Tibial nerve (tissue), 4 donors: ENCODE measurements around the gene STAM2.

ENCODE experiments used
- EP300 ChIP-seq, 2 donors: sonication (generic); formaldehyde crosslinking; IDR thresholded peaks; one replicate each; pipeline ENCODE4 v1.6.1; 2017; ENCODE audit warnings: antibody characterized with exemption in 2 of 2, mild to moderate bottlenecking in 1 of 2
- POLR2A ChIP-seq, 2 donors: fragments of 450-650 bp; IDR thresholded peaks; one replicate each; pipeline ENCODE4 v1.6.1; 2017; ENCODE audit warnings: antibody characterized with exemption in 2 of 2, mild to moderate bottlenecking in 2 of 2, moderate library complexity in 2 of 2
- TF ChIP-seq, protein P1 (sequence below), 5 experiments: fragments of 200-600 bp in 3 of 5; fragments of 450-650 bp in 2 of 5; sonication (generic) in 3 of 5; IDR thresholded peaks; one replicate each; pipeline ENCODE4 v1.5.1; 2016 to 2019; ENCODE audit warnings: antibody characterized with exemption in 5 of 5, mild to moderate bottlenecking in 3 of 5, moderate library complexity in 2 of 5

DNA sequence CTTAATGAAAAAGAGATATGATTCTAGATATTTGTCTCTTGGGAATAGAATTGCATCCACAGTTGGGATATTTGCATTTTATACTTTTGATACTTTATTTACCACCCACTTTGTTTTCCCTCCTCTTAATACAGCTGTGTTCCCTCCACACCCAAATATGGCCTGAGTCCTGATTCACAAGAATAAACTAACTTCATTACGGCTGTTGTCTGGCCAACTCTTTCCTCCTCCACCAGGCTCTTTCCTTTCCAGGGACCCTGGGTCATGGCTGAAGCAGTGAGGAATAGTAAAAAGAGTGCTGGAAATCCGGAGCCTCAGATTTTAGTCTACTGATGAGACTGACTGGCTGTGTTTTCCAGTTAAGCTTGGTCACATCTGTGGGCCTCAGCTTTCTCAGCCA, 48.4 kb upstream of the STAM2 start:
- TF ChIP-seq, protein P1, sequence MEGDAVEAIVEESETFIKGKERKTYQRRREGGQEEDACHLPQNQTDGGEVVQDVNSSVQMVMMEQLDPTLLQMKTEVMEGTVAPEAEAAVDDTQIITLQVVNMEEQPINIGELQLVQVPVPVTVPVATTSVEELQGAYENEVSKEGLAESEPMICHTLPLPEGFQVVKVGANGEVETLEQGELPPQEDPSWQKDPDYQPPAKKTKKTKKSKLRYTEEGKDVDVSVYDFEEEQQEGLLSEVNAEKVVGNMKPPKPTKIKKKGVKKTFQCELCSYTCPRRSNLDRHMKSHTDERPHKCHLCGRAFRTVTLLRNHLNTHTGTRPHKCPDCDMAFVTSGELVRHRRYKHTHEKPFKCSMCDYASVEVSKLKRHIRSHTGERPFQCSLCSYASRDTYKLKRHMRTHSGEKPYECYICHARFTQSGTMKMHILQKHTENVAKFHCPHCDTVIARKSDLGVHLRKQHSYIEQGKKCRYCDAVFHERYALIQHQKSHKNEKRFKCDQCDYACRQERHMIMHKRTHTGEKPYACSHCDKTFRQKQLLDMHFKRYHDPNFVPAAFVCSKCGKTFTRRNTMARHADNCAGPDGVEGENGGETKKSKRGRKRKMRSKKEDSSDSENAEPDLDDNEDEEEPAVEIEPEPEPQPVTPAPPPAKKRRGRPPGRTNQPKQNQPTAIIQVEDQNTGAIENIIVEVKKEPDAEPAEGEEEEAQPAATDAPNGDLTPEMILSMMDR (IDR thresholded peaks at IDR 0.05) = no peak
- TF ChIP-seq EP300 (IDR thresholded peaks at IDR 0.05) = no peak
- TF ChIP-seq POLR2A (IDR thresholded peaks at IDR 0.05) = no peak
